SK-N-SH (cell line): ENCODE data around the gene MIP.

ENCODE experiments used
- RFX5 ChIP-seq: IDR thresholded peaks from 2 replicates; pipeline ENCODE4 v1.6.1; 2012; ENCODE audit warnings: mild to moderate bottlenecking, improper control_type of control experiment, low read length
- TF ChIP-seq, protein P1 (sequence below): fragments of 200-600 bp; sonication (generic); IDR thresholded peaks from 2 replicates; pipeline ENCODE4 v1.6.1; 2017; ENCODE audit warnings: antibody characterized with exemption, mild to moderate bottlenecking, moderate library complexity

DNA sequence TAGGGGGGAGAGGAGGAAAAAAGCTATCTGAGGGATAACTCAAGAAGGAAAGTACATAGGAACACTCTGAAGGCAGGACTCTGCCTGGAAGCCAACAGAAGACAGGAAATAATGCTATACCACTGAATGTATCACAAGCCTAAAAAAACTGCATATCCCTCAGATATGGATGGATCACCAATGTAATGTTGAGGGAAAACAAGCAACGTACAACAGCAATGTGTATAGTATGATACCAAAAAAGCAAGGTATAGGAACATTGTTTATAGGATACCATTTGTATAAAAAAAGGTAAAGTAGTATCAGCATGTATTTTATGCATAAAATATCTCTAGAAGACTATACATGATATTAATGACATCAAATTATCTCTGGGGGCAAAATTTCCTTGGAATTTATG lies 30.1 kb upstream of the MIP start:
- TF ChIP-seq RFX5 = no peak
- TF ChIP-seq, protein P1, sequence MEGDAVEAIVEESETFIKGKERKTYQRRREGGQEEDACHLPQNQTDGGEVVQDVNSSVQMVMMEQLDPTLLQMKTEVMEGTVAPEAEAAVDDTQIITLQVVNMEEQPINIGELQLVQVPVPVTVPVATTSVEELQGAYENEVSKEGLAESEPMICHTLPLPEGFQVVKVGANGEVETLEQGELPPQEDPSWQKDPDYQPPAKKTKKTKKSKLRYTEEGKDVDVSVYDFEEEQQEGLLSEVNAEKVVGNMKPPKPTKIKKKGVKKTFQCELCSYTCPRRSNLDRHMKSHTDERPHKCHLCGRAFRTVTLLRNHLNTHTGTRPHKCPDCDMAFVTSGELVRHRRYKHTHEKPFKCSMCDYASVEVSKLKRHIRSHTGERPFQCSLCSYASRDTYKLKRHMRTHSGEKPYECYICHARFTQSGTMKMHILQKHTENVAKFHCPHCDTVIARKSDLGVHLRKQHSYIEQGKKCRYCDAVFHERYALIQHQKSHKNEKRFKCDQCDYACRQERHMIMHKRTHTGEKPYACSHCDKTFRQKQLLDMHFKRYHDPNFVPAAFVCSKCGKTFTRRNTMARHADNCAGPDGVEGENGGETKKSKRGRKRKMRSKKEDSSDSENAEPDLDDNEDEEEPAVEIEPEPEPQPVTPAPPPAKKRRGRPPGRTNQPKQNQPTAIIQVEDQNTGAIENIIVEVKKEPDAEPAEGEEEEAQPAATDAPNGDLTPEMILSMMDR = no peak
